Urinary bladder (tissue), 4 donors: ENCODE measurements around the gene EMSY. TPM values are rescaled to one million over a fixed set of nuclear protein-coding genes. Genes with fewer than 3 reads are reported as not detected.
"Not testable (repeated sequence)": the region's sequence is repeated elsewhere in the genome, so short reads cannot be mapped to it uniquely, and the experiment has no call there.

Experiments
- DNase-seq: peaks from one replicate; pipeline ENCODE4 v3.0.0-alpha.2; 2015; ENCODE audit errors: extremely low spot score
- H3K27ac ChIP-seq: one replicate; pipeline ENCODE4 v1.5.1; 2013; ENCODE audit warnings: low read depth, mild to moderate bottlenecking, moderate library complexity
- H3K36me3 ChIP-seq: one replicate; pipeline ENCODE4 v1.6.1; 2013; ENCODE audit warnings: mild to moderate bottlenecking, moderate library complexity; ENCODE audit not compliant: insufficient read depth
- H3K4me1 ChIP-seq: one replicate; pipeline ENCODE4 v1.6.1; 2013; ENCODE audit warnings: mild to moderate bottlenecking, moderate library complexity; ENCODE audit not compliant: insufficient read depth
- H3K4me3 ChIP-seq: one replicate; pipeline ENCODE4 v1.5.1; 2013; ENCODE audit warnings: low read depth, low read length
- WGBS: extraction: QIAGEN DNeasy Blood & Tissue Kit; methylation state at CpG from one replicate; pipeline ENCODE4 v1.1.7; 2013; 5-methylcytosine and 5-hydroxymethylcytosine counted together
- polyA plus RNA-seq: library from polyadenylated mRNA; stranded (reverse); fragments of 200-250 nt; gene quantifications from one replicate; pipeline ENCODE4 v1.2.3, GENCODE V29; 2013
- total RNA-seq: library from RNA; depleted of rRNA; stranded (reverse); fragments of >200 nt; gene quantifications from one replicate; pipeline ENCODE4 v1.2.3, GENCODE V29; 2014
- donor health status: healthy with polysubstance abuse.
- donor health status: healthy.

Gene EMSY
- total and polyA plus RNA-seq, 2 donors = 13.3 to 45.4 TPM

- no peak overlapping the region for H3K4me3 ChIP-seq
- peak; percentile 74 for DNase-seq
- H3K27ac ChIP-seq = no peak overlapping the region
- no peaks in the 10 kb centered on the region for H3K36me3 ChIP-seq
- 60% methylated on average over 12 of the region's 12 CpGs for WGBS
- H3K4me1 ChIP-seq = no peaks in the 10 kb centered on the region
These were observed 132.6 kb downstream of the EMSY start for GRCh38 chr11:76577226-76577920.

DNA sequence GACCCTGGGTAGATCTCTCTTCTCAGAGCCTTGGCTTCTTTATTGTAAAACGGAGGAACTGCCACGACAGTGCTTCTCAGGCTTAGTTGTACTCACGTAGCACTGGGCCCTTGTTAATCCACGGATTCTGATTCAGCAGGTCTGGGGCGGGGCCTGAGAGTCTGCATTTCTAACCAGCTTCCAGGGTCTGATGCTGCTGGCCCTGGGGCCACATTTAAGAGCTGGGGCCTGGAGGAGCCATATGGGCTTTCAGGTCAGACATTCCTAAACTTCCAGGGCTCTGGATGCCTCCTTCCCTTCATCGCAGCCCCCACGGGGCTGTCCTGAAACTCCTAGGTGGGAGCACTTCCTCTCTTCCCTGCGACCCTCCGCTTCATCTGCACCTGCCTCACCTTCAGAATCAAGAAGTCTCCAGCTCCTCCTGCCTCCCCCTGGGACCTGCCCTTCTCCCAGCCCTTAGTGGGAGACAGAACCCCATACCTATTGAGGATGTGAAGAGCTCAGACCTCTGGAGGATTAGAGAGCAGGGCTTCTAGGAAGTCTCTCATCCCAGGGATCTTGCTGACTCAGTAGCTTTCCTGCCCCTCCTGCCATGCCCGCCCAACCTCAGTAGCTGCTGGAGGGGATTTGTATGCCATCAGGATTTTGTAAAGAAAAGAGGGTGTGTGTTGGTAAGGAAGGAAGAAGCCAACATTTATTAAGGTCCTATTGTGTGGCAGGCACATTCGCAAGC is 133.3 kb downstream of the EMSY start:
- H3K4me1 ChIP-seq = no peaks in the 10 kb centered on the region
- no peak overlapping the region for H3K27ac ChIP-seq
- H3K4me3 ChIP-seq = no peak overlapping the region
- 81% methylated on average over 11 of the region's 11 CpGs for WGBS
- no peak for DNase-seq
- H3K36me3 ChIP-seq = no peaks in the 10 kb centered on the region

GRCh38 chr11:76578654-76579055 is 133.8 kb downstream of the EMSY start:
- DNase-seq = no peak
- Histone ChIP-seq H3K27ac (no peak overlapping the region), H3K4me3 (no peak overlapping the region), H3K4me1 (no peaks in the 10 kb centered on the region), H3K36me3 (no peaks in the 10 kb centered on the region)
- 70% methylated on average over 11 of the region's 11 CpGs for WGBS

- 46% methylated on average over 18 of the region's 18 CpGs for WGBS
- Histone ChIP-seq H3K4me1 (no peaks in the 10 kb centered on the region), H3K36me3 (no peaks in the 10 kb centered on the region), H3K27ac (no peak overlapping the region), H3K4me3 (no peak overlapping the region)
- no peak for DNase-seq
These were observed 134.4 kb downstream of the EMSY start for GRCh38 chr11:76579056-76579751.

DNA sequence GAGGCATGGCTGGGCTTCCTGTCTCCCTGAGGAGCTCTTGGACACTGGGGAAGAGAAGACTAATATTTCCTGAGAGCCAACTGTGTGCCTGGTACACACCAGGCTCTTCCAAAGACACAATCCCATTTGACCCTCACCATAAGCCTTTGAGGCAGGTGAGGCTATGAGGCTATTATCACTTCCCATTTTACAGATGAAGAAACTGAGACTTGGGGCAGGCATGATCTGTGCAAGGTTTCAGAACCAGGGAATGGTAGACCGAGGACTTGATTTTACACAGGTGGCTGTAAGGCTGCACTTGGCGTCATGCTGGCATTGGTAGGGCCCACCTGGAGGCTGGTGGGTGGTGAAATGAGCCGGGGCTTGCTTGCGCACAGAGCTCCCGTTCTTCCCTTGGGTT is 134.9 kb downstream of the EMSY start:
- no peak for DNase-seq
- no peak overlapping the region for H3K4me3 ChIP-seq
- H3K4me1 ChIP-seq = no peaks in the 10 kb centered on the region
- WGBS = 96% methylated on average over 5 of the region's 5 CpGs
- no peaks in the 10 kb centered on the region for H3K36me3 ChIP-seq
- H3K27ac ChIP-seq = no peak overlapping the region

GRCh38 chr11:76582471-76582870 is 137.7 kb downstream of the EMSY start:
- not testable (repeated sequence) for H3K4me3 ChIP-seq, H3K27ac ChIP-seq, H3K36me3 ChIP-seq, DNase-seq, H3K4me1 ChIP-seq
- WGBS = 95% methylated on average over 31 of the region's 31 CpGs

- WGBS = 66% methylated on average over 5 of the region's 5 CpGs
- Histone ChIP-seq H3K27ac (no peak overlapping the region), H3K4me3 (no peak overlapping the region), H3K4me1 (no peaks in the 10 kb centered on the region), H3K36me3 (no peaks in the 10 kb centered on the region)
- DNase-seq = no peak
These were observed 143.1 kb downstream of the EMSY start for GRCh38 chr11:76587820-76588454.

DNA sequence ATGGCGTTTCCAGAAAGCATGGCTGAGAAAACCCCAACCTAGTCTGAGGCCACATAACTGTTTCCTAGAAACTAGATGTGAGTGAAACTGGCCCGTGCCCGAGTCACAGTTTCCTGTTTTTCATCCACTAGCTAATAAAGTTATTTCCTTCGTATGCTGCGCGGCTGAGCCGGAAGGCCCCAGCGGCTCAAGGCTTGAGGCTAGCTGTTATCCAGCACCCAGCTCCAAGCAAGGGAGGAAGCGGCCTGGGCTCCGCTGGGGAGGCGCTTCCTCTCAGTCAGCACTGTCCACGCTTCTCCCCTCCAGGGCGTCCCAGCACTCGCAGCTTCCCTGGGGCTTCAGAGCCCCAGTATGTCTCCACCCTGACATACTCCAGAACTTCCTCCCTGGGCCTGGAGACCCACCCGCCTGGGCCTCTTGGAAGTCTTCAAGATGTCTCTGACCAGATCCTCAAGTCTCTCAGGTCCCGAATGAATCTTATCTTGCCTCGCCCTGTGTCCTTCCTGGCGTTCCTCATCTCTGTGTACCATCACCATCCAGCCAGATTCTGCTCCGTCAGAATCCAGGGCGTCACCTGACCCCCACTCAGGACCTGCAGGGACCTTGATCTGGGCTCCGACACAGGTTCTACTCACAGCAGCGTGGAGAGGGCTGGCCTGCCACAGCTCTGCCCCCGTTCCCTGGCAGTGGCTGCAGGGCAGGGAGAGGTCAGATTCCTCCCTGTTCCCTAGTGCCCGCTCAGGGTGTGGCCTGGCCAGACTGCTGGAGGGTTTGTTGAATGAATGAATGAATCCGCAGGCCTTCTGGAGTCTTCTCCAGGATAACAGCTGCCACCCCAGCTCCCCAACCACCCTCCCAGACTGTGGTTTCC is 143.9 kb downstream of the EMSY start:
- DNase-seq = no peak
- 60% methylated on average over 25 of the region's 25 CpGs for WGBS
- Histone ChIP-seq H3K27ac (no peak overlapping the region), H3K4me3 (no peak overlapping the region), H3K36me3 (no peaks in the 10 kb centered on the region), H3K4me1 (no peaks in the 10 kb centered on the region)

DNA sequence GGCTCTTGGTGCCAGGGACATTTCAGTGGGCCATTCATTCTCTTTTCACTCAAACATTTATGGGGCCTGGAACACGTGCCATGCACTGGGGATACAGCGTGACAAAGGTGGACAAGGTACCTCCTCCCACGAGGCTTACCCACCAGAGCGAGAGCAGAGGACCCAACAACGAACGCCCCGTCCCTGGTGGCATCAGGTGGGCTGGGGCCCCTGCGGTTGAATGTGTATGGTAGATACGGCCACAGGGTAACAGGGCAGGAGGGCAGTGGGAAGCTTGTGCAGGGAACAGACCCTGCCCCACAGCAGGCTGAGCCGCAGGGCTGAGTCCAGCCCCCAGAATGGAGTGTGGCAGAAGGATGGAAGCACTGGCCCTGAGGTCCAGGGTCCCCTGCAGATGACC is 144.7 kb downstream of the EMSY start:
- no peaks in the 10 kb centered on the region for H3K4me1 ChIP-seq
- DNase-seq = no peak
- 98% methylated on average over 10 of the region's 10 CpGs for WGBS
- no peak overlapping the region for H3K4me3 ChIP-seq
- H3K27ac ChIP-seq = no peak overlapping the region
- no peaks in the 10 kb centered on the region for H3K36me3 ChIP-seq

- Histone ChIP-seq H3K4me3 (no peak overlapping the region), H3K36me3 (no peaks in the 10 kb centered on the region), H3K27ac (no peak overlapping the region), H3K4me1 (no peaks in the 10 kb centered on the region)
- 78% methylated on average over 9 of the region's 9 CpGs for WGBS
- DNase-seq = no peak
These were observed 145.4 kb downstream of the EMSY start for GRCh38 chr11:76589964-76590950.

- H3K4me3 ChIP-seq = no peak overlapping the region
- 94% methylated on average over 8 of the region's 8 CpGs for WGBS
- H3K36me3 ChIP-seq = no peaks in the 10 kb centered on the region
- H3K27ac ChIP-seq = no peak overlapping the region
- H3K4me1 ChIP-seq = no peaks in the 10 kb centered on the region
- no peak for DNase-seq
These were observed 146.6 kb downstream of the EMSY start for GRCh38 chr11:76591416-76591815.
